Gastrocnemius medialis (tissue), 4 donors: ENCODE results near the gene CACNA1G.

ENCODE experiments used
- CTCF ChIP-seq, 5 experiments: fragments of 450-650 bp in 3 of 5; fragments of 200-600 bp in 2 of 5; sonication (generic) in 2 of 5; IDR thresholded peaks in 4 of 5; conservative IDR thresholded peaks in 1 of 5; 1 replicate in 4 of 5; 2 replicates in 1 of 5; pipeline ENCODE4 v1.5.1; 2016 to 2019; ENCODE audit warnings: antibody characterized with exemption in 5 of 5, mild to moderate bottlenecking in 3 of 5, moderate library complexity in 3 of 5
- POLR2A ChIP-seq, 2 donors: fragments of 450-650 bp; IDR thresholded peaks; one replicate each; pipeline ENCODE4 v1.6.1; 2017; ENCODE audit warnings: antibody characterized with exemption in 2 of 2, mild to moderate bottlenecking in 2 of 2, moderate library complexity in 2 of 2

GRCh38 chr17:50531428-50532025, 29.0 kb upstream of the CACNA1G start:
- TF ChIP-seq CTCF (IDR thresholded peaks at IDR 0.05 in 4 of 5, conservative IDR thresholded peaks at IDR 0.05 in 1 of 5) (no peak), POLR2A (IDR thresholded peaks at IDR 0.05) (no peak)
